ENCODE measurements around the gene POLN. TPM values are rescaled to one million over a fixed set of nuclear protein-coding genes. Genes with fewer than 3 reads are reported as not detected.
A peak's percentile ranks its signal among the peaks of the same experiment; 100 is the strongest.

Gene POLN
- total RNA-seq, 2 experiments from 2014 or later: 4.0 to 4.4 TPM

- peak; percentile 38 for DNase-seq (ENCODE audit: low spot score)
- intact Hi-C loops (cut with micrococcal nuclease; ENCODE audit: unreplicated experiment): no loop called here
- CTCF ChIA-PET (ENCODE audit: unreplicated experiment): no interaction called here
Measured at GRCh38 chr4:2261110-2261852, 19.4 kb upstream of the POLN start.

DNA sequence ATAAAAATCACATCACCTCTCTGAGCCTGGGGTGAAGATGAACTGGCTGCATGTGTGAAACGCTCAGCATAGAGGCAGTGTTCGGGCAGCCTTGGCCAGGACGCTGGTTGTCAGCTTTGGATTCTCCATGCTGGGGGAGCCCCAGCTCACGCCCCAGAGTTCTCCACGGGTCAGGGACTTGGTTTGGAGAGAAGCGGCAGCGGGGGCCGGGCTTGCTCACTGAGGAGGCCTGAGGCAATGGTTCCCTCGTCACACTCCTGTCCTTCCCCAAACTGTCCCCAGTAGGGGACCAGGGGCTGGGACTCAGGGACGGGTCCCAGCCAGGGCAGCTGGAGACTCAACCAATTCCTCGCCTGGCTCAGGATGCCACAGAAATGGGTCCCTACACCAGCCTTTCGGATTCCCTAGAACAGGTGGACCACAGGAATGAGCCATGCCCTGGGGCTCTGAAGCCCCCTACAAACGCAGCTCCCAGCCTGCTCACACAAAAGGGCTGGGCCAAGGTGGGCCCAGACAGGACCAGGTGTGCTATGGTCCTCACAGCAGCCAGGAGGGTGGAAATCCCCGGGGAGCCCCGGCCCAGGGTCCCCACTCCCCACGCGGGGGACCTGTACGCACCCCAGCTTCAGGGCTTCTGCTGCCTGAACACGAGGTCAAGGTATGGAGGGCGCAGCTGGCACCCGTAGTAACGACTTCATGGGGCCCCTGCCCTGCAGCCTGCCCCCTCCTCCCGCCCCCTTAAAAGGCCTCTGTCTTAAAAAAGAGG, 18.6 kb upstream of the POLN start:
- Histone ChIP-seq H3K4me2 (ENCODE audit: low read length) (peak overlapping the region; percentile 96), H3K79me2 (ENCODE audit: insufficient read depth, low read depth, low read length) (no peaks in the 10 kb centered on the region), H3K9me2 (ENCODE audit: insufficient read depth, low read length) (no peaks in the 10 kb centered on the region), H3K27ac (ENCODE audit: low read depth, low read length, poor library complexity, severe bottlenecking) (no peak overlapping the region), H3K4me1 (ENCODE audit: insufficient read depth, low read length, poor library complexity, severe bottlenecking) (peaks cover 20% of the 10 kb centered on the region), H3K9me3 (ENCODE audit: low read length) (no peaks in the 10 kb centered on the region), H4K20me1 (ENCODE audit: insufficient read depth, low read length) (no peaks in the 10 kb centered on the region), H3K4me3 (ENCODE audit: low read depth, low read length, poor library complexity, severe bottlenecking) (peak overlapping the region; percentile 76), H2AFZ (ENCODE audit: low read length) (peak overlapping the region; percentile 36; the same call in 1 of the 2 replicates), H3K36me3 (ENCODE audit: insufficient read depth, low read length) (no peaks in the 10 kb centered on the region)
- ChIA-PET POLR2A (no interaction called here), CTCF (ENCODE audit: unreplicated experiment) (no interaction called here)
- BruUV-seq (replicated peaks): no TSS peak
- no peak for DNase-seq (ENCODE audit: low spot score)
- intact Hi-C loops (cut with micrococcal nuclease; ENCODE audit: unreplicated experiment): no loop called here
- no peak for TF ChIP-seq EZH2phosphoT487 (IDR thresholded peaks at IDR 0.05; ENCODE audit: borderline replicate concordance, low read depth, low read length)
- TF ChIP-seq, protein P1, sequence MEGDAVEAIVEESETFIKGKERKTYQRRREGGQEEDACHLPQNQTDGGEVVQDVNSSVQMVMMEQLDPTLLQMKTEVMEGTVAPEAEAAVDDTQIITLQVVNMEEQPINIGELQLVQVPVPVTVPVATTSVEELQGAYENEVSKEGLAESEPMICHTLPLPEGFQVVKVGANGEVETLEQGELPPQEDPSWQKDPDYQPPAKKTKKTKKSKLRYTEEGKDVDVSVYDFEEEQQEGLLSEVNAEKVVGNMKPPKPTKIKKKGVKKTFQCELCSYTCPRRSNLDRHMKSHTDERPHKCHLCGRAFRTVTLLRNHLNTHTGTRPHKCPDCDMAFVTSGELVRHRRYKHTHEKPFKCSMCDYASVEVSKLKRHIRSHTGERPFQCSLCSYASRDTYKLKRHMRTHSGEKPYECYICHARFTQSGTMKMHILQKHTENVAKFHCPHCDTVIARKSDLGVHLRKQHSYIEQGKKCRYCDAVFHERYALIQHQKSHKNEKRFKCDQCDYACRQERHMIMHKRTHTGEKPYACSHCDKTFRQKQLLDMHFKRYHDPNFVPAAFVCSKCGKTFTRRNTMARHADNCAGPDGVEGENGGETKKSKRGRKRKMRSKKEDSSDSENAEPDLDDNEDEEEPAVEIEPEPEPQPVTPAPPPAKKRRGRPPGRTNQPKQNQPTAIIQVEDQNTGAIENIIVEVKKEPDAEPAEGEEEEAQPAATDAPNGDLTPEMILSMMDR (conservative IDR thresholded peaks at IDR 0.05; ENCODE audit: low read length): no peak

More at GRCh38 chr4:2261110-2261852, 19.4 kb upstream of the POLN start:
- Histone ChIP-seq H3K79me2 (ENCODE audit: insufficient read depth, low read depth, low read length) (no peaks in the 10 kb centered on the region), H3K36me3 (ENCODE audit: insufficient read depth, low read length) (no peaks in the 10 kb centered on the region), H3K4me3 (ENCODE audit: low read depth, low read length, poor library complexity, severe bottlenecking) (peak overlapping the region; percentile 76), H4K20me1 (ENCODE audit: insufficient read depth, low read length) (no peaks in the 10 kb centered on the region), H2AFZ (ENCODE audit: low read length) (peak overlapping the region; percentile 36), H3K4me2 (ENCODE audit: low read length) (peak overlapping the region; percentile 96), H3K4me1 (ENCODE audit: insufficient read depth, low read length, poor library complexity, severe bottlenecking) (peaks cover 20% of the 10 kb centered on the region), H3K9me2 (ENCODE audit: insufficient read depth, low read length) (no peaks in the 10 kb centered on the region), H3K27ac (ENCODE audit: low read depth, low read length, poor library complexity, severe bottlenecking) (no peak overlapping the region), H3K9me3 (ENCODE audit: low read length) (no peaks in the 10 kb centered on the region)
- TF ChIP-seq, protein P1 (conservative IDR thresholded peaks at IDR 0.05; ENCODE audit: low read length): no peak
- TF ChIP-seq EZH2phosphoT487 (IDR thresholded peaks at IDR 0.05; ENCODE audit: borderline replicate concordance, low read depth, low read length): no peak
- POLR2A ChIA-PET: no interaction called here
- no TSS peak for BruUV-seq (replicated peaks)

Data from OCI-LY7 (cell line).